GM18519 (cell line): ENCODE data around the gene SPACDR.

Experiments
- ATAC-seq: cut with Tn5 transposase; IDR thresholded peaks from one replicate; pipeline ENCODE4 v1.9.1; 2021; ENCODE audit warnings: mild to moderate bottlenecking, moderate library complexity; ENCODE audit not compliant: unreplicated experiment, low FRiP score

SPACDR gene

DNA sequence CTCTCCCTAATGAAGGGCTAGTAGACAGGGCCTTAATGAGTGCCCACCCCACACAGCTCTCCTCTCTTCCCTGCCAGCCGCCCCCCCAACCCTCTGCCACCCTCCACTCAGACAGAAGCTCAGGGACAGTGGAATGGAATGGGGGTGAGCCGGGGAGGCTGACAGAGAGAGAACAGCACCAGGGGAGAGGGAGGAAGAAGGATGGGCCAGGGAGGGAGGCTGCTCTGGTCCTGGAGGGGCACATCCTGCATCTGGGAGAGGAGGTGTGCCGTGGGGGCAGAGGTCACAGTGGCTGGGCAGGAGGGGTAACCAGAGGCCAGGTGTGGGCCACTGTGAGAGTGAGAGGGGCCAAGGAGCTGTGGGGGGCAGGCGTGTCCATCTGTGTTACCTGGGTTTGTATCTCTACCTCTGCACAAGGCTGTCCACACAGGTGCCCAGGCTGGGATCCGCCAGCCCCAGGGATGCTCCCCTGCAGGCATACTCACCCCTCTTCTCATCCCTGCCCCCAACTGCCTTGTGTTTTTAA is 22.1 kb upstream of the SPACDR start:
- no peak for ATAC-seq

DNA sequence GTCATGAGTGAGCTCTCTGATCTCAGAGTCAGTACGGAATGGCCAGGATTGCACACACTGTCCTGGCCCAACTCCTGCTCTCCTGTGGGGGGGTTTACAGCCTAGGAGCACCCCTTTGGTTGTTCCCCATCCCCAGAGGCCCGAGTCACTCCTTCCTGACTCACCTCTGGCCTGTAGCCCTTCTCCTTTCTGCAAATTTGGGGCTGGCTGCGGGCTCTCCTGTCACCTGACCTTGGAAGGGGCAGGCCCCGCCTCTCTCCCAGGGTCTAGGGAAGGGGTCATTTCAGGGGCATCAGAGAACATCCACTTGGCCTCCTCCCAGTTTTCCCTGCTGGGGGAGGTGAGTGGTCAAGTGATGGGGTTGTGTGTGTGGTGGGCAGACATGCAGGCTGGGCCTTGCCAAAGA is 21.4 kb upstream of the SPACDR start:
- no peak for ATAC-seq

GRCh38 chr7:100484673-100485045 is 20.6 kb upstream of the SPACDR start:
- no peak for ATAC-seq

- no peak for ATAC-seq
Observed at GRCh38 chr7:100483722-100484672, 19.9 kb upstream of the SPACDR start, which contains the start of gene NYAP1. TSS of gene NYAP1 (plus strand) at chr7:100483927. CDS start at chr7:100485312, 1,385 bp downstream.

GRCh38 chr7:100483090-100483721 is 19.1 kb upstream of the SPACDR start:
- ATAC-seq = peak; percentile 42

DNA sequence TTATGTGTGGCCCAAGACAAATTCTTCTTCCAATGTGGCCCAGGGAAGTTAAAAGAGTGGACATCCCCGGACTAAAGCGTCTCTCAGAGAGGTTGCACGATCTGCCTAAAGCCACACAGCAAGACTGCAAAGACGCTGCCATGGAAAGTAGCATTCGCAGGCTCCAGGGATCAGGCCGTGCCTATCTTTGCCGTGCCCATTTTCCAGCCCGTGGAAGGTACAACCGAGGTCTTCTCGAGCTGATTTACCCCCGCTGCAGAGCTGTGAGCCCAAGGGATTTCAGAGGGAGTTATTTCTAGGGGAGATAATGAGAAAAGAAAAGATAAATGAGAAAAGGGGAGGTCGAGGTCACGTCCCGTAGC is 18.6 kb upstream of the SPACDR start:
- ATAC-seq = no peak

DNA sequence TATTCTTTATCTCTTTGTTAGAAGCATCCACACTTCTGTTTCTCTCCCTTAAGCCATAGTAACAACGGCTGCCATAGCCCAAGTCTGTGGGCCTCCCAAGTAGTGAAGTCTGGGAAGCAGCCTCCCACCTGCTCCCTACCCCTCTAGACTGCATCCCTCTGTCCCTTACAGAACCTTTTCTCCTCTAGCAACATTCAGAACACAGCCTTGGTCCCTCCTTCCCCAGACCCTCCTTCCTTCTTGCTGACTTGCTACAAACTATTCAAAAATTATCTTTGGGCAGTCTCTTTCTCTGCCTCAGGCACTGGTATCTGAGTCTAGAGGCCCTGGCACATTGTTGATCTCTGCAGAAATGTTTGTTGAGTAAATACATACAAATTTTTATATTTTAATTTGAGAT is 17.4 kb upstream of the SPACDR start:
- no peak for ATAC-seq

- no peak for ATAC-seq
Observed at GRCh38 chr7:100478958-100479660, 15.0 kb upstream of the SPACDR start, which contains the start of gene TSC22D4. TSS of gene TSC22D4 (minus strand) at chr7:100479214. CDS start at chr7:100478038, 1,176 bp downstream.

- ATAC-seq = no peak
Observed at GRCh38 chr7:100477871-100478267, 13.8 kb upstream of the SPACDR start.

DNA sequence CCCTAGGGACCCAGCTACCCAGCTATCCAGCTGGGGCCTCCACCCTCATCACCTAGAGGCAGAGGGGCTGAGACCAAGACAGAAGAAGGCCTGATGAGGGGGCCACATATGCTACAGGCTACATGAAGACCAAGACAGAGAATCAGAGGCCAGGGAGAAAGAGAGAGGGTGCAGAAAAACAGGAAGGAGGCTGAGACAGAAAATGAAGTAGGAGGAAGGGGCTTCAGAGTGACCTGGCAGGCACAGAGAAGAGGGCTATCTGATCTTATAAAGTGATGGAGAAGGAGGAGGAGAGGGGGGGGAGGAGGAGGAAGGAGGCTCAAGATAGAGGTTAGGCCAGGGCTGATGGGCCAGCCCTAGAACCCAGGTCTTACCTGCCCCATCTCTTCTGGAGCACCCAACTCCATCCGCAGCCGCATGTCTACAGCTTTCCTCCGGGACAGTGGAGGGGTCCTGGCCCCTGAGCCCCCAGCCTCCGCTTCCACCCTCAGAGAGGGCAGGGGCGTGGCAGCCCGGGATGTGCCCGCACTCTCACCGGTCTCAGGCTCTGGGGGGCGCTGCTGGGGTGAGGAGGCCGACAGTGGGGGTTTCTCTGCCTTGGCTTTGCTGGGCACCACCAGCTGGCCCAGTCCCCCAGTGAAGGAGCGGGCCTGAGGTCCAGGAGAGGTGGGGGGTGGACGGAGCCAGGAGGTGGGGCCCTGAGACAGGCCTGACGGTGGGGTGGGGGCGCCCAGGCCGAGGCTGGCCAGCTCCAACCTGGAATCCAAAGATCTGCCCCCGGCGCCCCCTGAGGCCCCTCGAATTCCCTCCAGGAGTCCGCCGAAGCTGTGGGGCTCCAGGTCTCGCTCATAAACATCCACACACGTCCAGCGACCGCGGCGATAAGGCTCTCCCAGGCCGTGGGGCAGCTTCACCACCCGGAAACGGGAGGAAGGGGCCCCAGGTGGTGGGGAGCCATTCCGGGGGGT is 13.1 kb upstream of the SPACDR start:
- ATAC-seq = no peak

DNA sequence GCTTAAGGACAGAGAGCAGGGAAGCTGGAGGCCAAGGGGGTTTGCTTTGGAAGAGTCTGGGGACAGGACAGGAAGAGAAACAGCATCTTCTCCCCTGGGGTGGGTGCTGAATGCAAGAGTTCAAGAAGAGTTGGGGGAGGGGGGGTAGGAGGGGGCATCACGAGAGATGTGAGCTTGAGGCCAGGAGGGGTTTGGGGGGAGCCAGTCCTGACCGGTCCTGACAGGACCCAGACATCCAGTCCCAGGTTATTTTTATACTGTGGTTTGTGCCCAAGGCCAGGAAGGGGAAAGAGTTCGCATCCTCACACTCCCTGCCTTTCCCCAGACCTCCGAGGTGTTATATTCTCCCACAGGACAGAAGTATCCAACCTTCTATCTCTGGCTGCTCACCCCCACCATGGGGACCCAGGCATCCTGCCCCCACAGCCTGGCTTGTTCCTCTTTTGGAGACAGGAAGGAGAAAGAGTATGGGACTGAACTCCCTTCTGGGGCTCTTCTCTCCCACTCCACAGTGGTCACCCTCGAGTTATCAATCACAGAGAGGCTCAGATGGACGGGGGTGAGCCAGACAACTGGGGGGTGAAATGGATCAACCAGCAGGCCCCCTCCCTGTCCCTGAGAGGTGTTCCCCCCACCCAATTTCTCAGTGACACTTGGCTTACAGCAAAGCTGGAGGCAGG is 12.2 kb upstream of the SPACDR start:
- ATAC-seq = no peak

- ATAC-seq = no peak
Observed at GRCh38 chr7:100475549-100475948, 11.5 kb upstream of the SPACDR start.

DNA sequence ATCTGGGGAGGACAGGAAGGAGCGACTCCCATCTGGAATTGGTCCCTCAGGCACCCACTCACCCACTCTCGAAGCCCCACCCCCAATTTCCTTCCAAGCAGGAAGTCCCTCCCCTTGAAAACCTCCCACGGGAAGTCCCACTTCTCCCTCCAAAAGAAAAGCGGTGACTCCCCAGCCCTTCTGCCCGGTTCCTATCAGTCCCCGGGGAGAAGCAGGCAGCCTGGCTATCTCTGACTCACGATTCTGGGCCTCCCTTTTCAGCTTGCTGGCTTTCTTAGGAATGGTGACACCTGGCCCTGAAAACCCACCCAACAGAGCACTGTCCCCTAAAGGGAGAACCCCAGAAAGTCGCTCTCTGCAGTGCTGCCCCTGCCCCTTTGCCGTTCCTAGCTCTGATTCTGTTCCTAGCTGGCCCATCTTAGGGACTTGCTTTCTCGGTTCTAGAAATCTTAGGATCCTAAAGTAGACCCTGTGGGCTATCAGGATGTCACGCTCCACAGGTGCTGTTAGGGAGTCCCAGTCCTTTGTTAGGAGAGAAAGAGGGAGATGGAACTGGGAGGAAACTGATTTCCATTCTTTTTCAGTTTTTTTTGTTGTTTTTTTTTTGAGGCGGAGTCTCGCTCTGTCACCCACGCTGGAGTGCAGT is 8.9 kb upstream of the SPACDR start:
- no peak for ATAC-seq

DNA sequence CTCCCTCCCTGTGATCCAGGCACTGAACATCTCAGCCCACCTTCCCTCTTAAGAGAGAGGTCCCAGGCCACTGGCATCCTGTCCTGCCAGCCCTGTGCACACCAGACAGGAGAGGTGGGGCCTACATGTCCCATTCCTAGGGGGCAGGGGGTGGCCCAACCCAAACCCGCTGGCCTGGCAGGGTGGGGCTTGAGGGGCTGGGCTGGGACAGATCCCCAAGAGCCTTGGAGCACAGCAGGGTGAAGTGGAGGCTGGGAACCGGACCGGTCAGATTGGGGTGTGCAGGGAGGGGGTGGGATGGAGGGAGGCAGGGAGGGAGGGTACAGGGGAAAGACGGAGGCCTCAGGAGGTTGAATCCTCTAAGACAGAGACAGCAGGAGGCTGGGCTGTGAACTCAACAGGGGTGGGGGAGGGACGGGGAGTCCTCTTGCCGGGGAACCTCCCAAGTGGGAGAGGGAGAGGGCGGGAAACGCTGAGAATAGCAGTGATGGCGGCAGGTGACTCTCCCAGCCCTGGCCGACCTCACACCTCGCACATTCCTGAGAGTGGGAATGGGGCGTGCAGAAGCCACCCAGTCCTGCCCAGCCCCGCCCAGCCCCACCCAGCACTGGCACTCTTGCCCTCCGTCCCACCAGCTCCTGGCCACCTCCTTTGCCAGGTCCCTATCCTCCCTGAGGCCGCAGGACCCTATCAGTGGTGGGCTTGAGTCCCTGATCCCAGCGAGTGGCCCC is 8.2 kb upstream of the SPACDR start:
- ATAC-seq = no peak

DNA sequence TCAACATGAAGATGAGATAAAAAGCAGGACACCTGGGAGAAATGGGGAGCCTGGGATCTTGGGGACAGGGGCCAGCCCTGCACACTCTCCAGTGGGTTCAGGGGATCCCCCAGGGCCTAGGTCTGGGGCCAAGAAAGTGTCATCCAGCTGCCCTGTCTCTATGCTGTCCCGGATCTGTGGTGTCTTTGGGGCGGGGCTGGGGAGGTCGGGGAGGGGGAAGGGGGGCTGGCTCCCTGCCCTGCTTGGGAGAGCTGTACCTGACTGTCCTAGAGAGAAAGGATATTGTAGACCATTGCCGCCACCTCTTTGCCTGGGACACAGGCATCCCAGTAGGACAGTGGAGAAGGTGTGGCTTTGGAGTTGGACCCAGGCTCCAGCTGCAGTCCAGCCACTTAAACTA is 7.0 kb upstream of the SPACDR start:
- ATAC-seq = no peak

GRCh38 chr7:100469227-100470044 is 5.4 kb upstream of the SPACDR start:
- ATAC-seq = no peak

DNA sequence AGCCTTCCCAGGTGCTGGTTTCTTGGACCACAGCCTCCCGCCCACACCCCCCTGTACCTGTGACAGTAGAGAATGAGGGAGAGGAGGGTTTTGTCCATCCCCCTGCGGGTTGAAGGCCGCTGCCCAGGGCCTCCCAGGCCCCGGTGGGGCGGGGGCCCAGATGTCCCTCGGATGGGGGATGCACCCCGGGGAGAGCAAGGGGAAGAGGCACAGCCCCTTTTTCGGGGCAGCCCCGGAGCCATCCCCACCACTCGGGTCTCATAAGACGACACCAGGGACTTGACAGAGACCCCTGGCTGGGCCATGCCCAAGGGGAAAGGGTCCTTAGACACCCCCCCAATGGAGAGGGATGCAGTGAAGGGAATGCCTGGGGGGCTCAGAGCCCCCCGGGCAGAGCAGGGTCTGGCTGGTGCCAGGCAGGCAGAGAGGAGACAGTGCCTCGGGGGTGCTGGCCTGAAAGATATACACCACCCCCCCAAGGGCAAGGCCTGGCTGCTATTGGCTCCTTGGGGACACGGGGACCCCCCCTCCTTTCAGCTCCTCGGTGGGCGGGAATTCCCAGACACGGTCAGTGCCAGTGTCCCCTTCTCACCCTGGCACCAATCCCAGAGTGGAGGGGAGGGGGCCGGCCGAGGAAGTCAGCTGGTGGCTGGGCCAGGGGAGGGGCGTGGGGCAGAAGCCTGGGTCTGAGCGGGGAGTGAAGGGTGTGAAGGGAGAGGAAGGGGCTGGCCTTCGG is 3.7 kb upstream of the SPACDR start:
- ATAC-seq = no peak
